ENCODE data around the gene EFCAB14. TPM values are rescaled to one million over a fixed set of nuclear protein-coding genes. Genes with fewer than 3 reads are reported as not detected.
A peak's percentile ranks its signal among the peaks of the same experiment; 100 is the strongest.

Gene EFCAB14
- polyA plus RNA-seq, 1 donor from 2014 or later: 7.6 TPM

GRCh38 chr1:46724991-46725735, 6.2 kb upstream of the EFCAB14 start:
- no peaks in the 10 kb centered on the region for H3K27me3 ChIP-seq (ENCODE audit: insufficient read depth, low read depth, low read length)
- no peak overlapping the region for H2AFZ ChIP-seq (ENCODE audit: low read depth, low read length)
- H3K4me3 ChIP-seq (ENCODE audit: low read length): no peak overlapping the region
- H4K20me1 ChIP-seq (ENCODE audit: insufficient read depth): no peaks in the 10 kb centered on the region
- H3K79me2 ChIP-seq (replicated peaks; ENCODE audit: insufficient read depth, low read length): no peaks in the 10 kb centered on the region
- H3K27ac ChIP-seq (ENCODE audit: low read length): no peak overlapping the region
- peak; percentile 93 for TF ChIP-seq CTCF (IDR thresholded peaks at IDR 0.05; ENCODE audit: poor library complexity, severe bottlenecking)
- peak; percentile 90 for TF ChIP-seq RAD21 (conservative IDR thresholded peaks at IDR 0.05)
- no peak for TF ChIP-seq EP300 (conservative IDR thresholded peaks at IDR 0.05; ENCODE audit: poor library complexity, severe bottlenecking)
- peak; percentile 92 for TF ChIP-seq SMC3 (conservative IDR thresholded peaks at IDR 0.05; ENCODE audit: poor library complexity)
- no peaks in the 10 kb centered on the region for H3K9me3 ChIP-seq (ENCODE audit: low read length)
- H3K36me3 ChIP-seq (ENCODE audit: insufficient read depth, low read length): no peaks in the 10 kb centered on the region
- H3K9ac ChIP-seq (ENCODE audit: low read length): no peak overlapping the region
- H3F3A ChIP-seq (ENCODE audit: insufficient read depth, low read length, poor library complexity, severe bottlenecking): no peaks in the 10 kb centered on the region
- no peak overlapping the region for H3K4me2 ChIP-seq (ENCODE audit: low read length)
- H3K9me2 ChIP-seq (ENCODE audit: insufficient read depth, low read length): no peaks in the 10 kb centered on the region

GRCh38 chr1:46723901-46724300, 5.0 kb upstream of the EFCAB14 start:
- TF ChIP-seq REST (IDR thresholded peaks at IDR 0.05; ENCODE audit: borderline replicate concordance) (no peak), MXI1 (conservative IDR thresholded peaks at IDR 0.05; ENCODE audit: poor library complexity, severe bottlenecking) (no peak), CTCF (IDR thresholded peaks at IDR 0.05; ENCODE audit: poor library complexity, severe bottlenecking) (no peak), TAF1 (IDR thresholded peaks at IDR 0.05; ENCODE audit: low read depth) (no peak), EZH2 (IDR thresholded peaks at IDR 0.05; ENCODE audit: borderline replicate concordance, insufficient read depth, low read length, poor library complexity, severe bottlenecking) (no peak), EP300 (conservative IDR thresholded peaks at IDR 0.05; ENCODE audit: poor library complexity, severe bottlenecking) (no peak), POLR2AphosphoS5 (IDR thresholded peaks at IDR 0.05) (no peak)
- H3K9ac ChIP-seq (ENCODE audit: low read length): no peak overlapping the region
- no peaks in the 10 kb centered on the region for H3K9me2 ChIP-seq (ENCODE audit: insufficient read depth, low read length)
- H3F3A ChIP-seq (ENCODE audit: insufficient read depth, low read length, poor library complexity, severe bottlenecking): no peaks in the 10 kb centered on the region
- H2AFZ ChIP-seq (ENCODE audit: low read depth, low read length): no peak overlapping the region
- H3K27me3 ChIP-seq (ENCODE audit: insufficient read depth, low read depth, low read length): no peaks in the 10 kb centered on the region
- no peak overlapping the region for H3K4me2 ChIP-seq (ENCODE audit: low read length)
- H4K20me1 ChIP-seq (ENCODE audit: insufficient read depth): no peaks in the 10 kb centered on the region
- no peaks in the 10 kb centered on the region for H3K79me2 ChIP-seq (replicated peaks; ENCODE audit: insufficient read depth, low read length)
- H3K36me3 ChIP-seq (ENCODE audit: insufficient read depth, low read length): no peaks in the 10 kb centered on the region
- H3K9me3 ChIP-seq (ENCODE audit: low read length): no peaks in the 10 kb centered on the region
- no peak overlapping the region for H3K4me3 ChIP-seq (ENCODE audit: low read length)
- no peak overlapping the region for H3K27ac ChIP-seq (ENCODE audit: low read length)

All from neural cell (in vitro differentiated cells).